ENCODE data around the gene BCR.
"Not testable (repeated sequence)": the region's sequence is repeated elsewhere in the genome, so short reads cannot be mapped to it uniquely, and the experiment has no call there.

Gene BCR

DNA sequence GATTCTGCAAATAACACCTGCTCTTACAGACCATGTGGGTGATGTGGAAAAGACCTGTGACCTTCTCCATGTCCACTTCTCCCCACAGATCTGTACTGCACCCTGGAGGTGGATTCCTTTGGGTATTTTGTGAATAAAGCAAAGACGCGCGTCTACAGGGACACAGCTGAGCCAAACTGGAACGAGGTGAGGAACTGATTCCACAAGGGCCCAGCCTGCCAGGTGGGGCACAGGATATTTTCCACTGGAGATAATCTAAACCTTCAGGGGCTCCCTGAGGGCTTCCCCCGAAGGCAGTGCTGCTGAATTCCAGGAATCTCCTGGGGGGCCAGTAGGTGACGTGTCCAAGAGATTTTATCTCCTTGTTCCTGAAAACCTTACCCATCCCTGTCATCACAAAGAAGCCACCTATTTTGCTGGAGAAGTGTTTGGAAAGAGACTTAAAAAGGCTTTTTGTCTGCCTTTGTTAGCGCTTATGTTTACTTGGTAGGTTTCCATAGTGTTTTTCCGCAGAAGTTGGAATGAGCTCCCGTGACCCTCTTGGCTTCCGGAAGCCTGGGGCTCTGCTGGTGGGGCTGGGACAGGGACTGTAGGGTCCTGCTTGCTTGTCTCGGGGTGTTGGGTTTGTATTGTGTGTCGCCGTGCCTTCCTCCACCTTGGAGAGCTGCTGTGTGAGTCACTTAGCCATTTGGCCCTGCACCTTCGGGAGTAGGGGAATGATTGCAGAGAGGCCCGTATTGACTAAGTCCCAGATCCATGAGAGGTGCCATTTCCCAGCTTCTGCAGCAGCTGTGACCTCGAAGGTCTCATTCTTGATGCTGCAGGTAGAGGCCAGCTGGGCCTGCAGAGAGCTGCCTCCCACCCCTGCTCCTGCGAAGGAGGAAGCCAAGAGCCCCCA, 112.4 kb downstream of the BCR start:
- no peak for DNase-seq

DNA sequence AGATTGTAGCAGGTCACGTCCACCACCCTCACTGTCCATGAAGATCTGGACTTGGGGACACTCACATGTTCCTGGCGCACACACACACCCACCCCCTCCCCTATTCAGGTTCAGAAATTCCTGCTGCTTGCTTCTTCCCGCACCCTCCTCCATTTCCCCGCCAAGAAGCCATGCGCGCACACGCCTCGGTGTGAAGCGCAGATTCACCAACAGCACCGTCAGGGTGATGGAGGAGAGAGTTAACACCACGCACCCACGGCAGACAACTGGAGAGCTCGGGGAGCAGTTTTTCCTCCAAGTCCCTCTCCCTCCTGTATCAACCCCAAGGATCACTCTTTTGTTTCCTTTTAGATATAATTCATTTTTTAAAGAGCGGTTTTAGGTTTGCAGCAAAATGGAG, 113.4 kb downstream of the BCR start:
- DNase-seq: no peak

DNA sequence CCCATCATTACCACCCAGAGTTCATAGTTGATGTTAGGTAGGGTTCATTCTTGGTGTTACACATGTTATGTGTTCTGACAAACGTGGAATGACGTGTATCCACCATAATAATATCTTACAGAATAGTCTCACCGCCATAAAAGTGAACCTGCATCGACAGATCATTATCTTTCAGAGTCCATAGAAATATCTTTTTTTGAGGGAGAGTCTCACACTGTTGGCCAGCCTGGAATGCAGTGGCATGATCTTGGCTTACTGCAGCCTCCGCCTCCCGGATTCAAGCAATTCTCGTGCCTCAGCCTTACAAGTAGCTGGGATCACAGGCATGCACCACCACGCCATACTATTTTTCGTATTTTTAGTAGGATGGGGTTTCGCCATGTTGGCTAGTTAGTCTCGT, 113.9 kb downstream of the BCR start:
- DNase-seq: no peak

DNA sequence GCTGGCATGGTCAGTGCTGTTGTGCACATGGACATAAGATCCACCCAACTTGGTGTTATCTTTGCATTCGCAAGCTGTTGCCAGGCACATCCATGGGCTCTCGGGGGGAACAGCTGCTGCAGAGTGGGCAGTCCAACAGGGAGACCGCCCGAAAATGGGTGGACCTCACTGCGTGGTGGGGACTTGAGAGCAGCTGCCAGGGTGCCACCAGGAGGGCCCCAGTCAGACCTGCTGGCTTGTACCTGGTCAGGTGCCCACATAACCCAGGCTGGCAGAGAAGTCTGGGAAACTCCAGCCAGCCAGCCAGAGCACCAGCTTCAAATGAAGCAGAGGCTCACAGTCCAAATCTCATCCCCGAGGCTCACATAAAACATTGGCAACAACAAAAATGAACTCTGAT, 120.2 kb downstream of the BCR start:
- DNase-seq: no peak

DNA sequence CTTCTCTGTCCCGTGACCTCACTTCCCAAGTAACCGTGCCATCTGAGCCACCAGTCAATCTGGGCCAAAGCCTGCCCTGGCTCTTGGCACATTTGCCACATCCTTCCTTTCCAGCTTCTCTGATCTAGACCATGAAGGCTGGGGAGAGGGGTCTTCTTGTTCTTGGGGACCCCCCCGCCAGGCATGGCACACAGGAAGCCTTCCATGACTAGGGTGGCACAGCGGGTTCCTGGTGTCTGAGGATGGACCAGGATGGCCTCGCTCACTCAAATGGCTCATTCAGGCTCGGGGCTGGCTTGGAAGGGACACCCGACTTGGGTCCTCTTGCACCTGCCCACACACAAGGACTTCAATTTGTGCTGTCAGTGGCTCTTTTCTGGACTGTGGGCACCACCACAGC, 121.3 kb downstream of the BCR start:
- DNase-seq: no peak

DNA sequence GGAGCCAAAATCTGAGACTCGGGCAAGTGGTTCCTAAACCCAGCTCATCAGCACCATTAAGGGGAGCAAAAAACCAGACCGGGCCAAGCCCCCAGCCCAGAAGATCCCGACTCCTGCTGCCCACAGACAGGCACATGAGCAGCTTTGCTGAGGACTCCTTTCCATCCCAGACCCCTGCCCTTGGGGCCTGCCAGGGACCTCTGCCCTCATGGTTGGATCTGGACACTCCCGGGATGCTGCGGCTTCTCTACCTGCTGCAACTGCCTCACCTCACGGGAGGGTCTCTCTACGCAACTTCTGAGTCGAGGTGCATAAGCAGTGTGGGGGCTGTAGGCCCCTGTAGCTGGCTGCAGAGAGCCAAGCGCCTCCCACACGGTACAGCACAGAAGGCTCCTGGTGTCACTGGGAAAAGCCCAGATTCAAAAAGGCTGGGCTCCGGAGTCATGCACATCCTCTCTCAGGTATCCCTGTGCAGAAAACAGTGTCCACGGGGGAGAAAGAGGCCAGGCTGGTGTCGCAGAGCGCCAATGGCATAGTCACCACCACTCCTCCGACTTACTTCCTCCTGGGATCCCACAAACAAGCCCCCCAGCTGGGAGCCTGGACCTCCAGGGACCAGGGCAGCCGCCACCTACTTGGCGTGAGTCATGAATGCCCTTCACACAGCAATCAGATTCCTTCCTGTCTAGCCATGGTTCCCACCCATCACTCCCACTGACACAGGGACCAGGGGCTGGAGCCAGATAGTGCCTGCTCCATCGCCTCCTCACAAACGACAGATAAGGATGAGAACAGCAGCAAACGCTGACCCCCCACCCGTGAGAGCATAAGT, 122.1 kb downstream of the BCR start:
- no peak for DNase-seq

DNA sequence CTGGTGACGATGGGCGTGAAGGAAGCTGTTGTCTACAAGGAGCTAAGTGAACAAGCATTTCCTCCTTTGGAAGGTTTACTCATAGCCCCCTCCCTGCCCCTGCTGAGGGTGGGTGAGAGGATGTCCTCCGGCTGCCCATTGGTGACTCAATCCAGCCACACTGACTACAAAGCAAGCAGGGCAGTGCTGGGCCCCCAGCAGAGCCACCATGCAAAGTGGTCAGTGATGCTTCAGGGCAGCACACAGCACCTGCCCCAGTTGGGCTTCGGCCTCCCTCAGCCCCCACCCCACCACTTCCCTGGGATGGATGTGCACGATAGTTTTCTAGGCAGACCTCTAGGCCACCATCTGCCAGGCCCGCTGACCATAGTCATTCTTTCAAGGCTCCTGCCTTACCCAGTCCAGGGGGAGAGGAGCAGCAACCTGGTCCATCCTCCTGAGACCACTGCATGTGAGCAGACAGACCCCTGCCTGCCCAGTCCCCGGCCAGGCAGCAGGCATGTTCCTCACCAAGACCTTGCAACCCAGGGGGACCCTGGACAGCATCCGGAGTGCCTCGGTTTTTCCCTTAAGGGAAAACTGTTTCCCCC, 125.1 kb downstream of the BCR start:
- DNase-seq: no peak

DNA sequence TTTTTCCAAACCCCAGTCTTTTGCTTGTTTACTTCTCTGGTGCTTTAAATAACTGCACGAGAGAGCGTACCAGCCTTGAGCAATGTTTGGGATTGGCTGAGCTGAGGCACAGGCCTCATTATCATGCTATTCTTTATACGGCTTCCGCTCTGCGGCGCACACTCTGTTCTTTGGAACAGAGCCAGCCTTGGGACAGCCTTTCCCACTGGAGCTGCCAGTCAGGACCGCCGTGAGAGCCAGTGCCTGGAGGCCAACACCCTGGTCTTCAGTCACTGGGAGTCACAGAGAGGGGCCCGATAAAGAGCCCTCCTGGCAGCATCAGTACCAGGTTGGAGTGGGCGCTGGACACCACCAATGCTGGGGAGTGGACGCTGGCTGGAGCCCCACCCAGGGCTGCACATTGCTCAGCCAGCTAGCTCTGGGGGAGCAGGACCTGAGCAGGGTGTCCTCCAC, 125.6 kb downstream of the BCR start:
- DNase-seq: no peak

DNA sequence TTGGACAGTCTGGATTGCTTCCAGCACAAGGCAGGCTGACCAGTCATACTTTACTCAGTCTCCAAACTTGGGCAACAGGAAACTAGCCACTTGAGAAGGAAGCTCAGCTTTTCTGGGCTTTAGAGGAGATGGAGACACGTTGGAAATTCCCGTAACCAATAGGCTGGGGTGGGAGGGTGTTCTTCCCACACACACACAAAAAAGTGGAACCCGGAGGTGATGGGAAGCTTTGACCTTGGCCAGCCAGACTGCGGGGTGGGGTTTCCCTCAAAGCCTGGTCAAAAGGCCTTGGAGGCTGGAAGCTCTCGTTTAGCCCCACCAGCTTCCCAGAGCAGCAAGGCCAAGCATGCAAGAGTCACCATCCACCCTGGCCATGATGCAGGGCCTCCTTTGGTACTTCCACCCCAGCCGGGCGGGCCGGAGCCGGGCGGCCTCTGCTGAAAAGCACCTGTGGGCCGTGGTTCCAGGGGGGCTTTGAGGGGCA, 126.2 kb downstream of the BCR start:
- DNase-seq: no peak

DNA sequence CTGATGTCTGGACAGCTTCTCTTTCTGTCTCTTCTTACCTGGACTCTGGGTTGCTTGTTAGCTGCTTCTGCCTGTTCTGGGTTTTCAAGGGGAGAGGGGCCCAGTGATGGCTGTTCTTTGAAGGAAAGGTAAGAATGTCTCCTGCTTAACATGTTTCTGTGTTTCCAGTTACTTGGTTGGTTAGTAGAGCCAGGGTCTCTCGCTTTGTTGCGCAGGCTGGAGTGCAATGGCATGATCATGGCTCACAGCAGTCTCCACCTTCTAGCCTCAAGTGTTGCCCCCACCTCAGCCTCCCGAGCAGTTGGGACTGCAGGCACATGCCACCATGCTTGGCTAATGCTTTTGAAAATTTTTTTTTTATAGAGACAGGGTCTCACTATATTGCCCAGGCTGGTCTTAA, 126.6 kb downstream of the BCR start:
- no peak for DNase-seq

DNA sequence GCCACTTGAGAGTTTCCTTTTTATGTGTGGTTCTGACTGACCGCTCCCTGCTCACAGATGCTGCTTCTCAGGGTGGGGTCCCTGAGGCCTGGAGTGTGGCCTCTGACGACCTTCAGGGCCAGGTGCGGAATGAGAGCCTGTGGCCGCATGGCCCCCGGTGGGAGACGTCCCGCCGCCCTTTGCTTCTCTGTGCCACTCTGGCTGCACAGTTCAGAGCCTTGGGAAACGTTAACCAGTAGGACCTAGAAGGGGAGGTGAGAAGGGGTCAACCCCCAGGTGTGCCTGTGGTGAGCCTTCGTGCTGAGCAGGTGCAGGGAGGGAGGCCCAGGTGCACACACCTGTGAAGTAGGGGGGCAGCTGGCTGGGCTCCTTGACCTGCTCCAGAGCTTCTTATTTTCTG, 127.2 kb downstream of the BCR start:
- not testable (repeated sequence) for DNase-seq

DNA sequence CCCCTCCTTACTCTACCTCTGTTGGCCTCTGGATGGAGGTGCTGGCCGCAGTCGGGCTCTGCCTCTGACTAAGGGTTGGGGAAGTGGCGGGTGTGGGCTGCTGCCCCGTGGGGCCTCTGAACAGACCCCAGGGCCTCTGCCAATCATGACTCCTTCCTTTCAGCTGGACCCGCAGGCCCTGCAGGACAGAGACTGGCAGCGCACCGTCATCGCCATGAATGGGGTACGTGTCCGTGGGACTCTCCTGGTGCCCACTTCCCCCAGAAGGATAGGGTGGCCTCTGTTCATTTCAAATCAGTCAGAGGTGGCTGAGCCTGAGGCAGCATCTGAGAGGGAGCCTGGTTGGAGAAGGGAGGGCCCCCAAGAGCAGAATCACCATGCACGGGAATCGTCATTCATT, 129.0 kb downstream of the BCR start:
- not testable (repeated sequence) for DNase-seq

DNA sequence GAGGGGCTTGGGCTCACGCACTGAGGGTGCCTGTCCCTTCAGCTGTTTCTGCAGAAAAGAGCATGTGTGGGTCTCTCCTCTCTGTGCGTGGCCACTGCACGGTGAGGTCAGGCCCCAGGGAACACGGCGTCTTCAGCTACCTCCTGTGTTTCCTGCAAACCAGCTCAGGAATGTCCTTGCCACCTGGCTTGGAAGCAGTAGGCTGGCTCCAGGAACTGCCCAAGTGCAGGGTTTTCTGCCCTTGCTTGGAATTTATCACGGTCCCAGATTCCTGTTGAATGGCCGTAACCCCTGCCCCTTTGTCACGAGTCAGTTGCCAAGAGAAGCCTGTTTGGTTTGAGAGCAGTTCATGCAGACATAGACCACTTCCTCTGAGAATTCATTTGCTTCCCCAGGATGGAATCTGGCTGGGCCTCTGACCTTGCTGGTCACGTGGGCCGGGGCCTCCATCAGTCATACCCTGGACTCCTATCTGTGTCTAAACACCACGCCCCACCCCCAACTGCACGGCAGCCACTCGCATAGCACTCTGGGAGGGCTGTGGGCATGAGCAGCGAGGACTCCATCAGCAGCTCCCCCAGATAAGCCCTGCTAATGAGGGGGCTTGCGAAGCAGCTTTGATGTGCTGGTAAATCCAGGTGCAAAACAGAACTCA, 130.3 kb downstream of the BCR start:
- not testable (repeated sequence) for DNase-seq

DNA sequence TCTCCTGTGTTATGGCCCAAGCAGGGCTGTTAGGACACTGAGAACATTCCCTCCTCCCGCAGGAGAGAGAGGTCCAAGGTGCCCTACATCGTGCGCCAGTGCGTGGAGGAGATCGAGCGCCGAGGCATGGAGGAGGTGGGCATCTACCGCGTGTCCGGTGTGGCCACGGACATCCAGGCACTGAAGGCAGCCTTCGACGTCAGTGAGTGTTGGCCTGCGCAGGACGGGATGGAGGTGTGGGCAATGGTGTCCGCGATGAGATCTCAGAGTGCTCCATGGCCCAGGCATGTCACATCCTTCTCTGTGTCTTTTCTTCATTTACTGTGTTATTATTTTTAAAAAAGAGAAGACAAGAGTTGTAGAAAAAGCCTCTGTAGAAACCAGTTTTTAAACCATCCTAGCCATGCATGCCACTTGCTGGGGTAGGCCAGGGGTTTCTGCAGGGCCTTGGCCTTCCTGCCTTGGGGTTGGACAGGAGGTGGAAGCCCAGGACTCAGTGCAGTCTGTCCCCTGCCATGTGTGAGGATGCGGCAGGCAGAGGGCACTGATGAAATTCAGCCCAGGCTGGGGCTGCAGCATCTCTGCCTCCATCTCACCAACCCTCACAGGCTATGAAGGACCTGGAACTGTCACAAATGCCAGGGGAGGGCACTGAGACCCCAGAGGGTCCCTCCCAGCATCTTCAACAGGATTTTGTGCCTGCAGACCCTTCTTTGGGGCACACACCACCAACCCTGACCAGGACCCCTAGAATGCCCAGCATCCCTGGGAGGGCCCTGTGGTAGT, 131.5 kb downstream of the BCR start:
- DNase-seq: not testable (repeated sequence)

DNA sequence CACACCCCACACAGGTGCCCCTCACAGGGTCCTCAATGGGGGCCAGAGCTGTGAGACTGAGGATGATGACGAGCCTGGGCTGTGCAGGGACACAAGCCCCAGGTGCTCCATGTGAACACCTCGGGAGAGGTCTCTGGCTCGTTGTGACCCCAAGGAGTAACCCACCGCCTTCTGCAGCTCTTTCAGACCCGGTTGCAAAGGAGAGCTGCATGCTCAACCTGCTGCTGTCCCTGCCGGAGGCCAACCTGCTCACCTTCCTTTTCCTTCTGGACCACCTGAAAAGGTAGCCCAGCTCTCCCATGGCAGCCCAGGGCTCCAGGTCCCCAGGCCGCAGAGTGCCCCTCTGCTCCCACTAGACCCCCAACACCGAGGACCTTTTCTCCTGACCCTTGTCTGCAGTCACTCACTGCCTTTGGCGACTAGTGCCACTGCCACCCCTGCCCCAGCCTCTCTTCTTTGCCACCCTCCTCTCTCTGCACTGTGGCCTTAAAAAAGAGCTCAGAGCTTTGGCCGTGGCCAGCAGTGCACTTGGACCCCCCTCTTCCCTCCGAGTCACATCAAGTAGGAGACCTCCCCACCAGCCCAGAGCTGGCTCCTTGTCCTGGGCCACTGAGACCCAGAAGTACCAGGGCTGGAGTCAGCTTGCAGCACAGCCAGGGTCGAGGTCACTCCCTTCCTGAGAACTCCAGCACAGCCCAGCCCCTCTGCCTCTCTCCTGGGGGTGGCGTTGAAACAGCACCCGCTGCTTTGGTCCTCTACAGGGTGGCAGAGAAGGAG, 133.7 kb downstream of the BCR start:
- DNase-seq: no peak

DNA sequence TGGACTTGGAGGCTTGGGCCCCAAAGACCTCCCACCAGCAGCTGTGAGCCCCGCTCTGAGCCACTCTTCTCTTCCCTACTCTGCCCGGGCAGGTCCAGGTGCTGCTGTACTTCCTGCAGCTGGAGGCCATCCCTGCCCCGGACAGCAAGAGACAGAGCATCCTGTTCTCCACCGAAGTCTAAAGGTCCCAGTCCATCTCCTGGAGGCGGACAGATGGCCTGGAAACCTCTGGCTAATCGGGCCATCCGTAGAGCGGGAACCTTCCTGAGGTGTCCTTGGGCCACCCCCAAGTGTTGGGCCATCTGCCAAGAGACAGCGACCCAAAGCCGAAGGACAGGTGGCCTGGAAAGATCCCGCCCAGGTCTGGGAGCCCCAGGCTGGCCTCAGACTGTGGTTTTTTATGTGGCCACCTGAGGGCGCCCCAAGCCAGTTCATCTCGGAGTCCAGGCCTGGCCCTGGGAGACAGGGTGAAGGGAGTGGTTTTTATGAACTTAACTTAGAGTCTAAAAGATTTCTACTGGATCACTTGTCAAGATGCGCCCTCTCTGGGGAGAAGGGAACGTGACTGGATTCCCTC, 135.1 kb downstream of the BCR start:
- DNase-seq: peak; percentile 71

DNA sequence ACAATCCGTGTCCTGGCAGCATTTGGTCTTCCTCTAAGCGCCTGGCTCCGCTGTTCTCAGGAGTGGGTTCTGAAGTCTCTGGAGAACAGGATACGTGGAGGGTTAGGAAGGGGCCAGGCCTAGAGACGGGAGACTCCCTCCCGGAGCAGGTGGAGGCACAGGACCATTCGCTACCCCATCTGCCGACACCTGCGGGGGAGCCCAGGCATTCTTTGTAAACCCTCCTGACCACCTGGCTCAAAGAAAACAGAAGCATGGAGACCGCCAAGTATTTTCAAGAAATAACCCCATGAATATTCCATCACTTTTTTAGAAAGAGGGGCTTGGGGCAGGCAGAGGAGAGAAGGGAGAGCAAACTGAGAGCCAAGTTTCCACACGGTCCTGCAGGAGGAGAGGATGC, 136.3 kb downstream of the BCR start:
- DNase-seq: not testable (repeated sequence)

DNA sequence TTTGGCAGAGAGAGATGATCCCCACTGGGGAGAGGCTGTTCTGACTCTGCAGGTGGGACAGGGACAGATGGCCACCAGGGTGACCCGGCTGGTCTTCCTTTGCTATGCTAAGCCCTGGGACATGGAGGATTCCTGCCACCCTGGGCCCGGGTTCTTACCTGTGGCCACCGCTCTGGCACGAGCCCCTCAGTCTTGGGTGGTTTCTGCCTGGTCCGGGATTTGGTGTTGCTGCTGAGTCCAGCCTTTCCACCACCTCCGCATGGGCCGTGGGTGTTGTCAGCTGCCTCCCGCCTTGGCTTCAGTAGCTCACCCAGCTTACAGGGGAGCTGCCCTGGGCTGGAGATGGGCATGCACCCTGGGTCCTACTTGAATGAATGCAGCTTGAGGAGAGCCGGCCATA, 138.0 kb downstream of the BCR start:
- not testable (repeated sequence) for DNase-seq

DNA sequence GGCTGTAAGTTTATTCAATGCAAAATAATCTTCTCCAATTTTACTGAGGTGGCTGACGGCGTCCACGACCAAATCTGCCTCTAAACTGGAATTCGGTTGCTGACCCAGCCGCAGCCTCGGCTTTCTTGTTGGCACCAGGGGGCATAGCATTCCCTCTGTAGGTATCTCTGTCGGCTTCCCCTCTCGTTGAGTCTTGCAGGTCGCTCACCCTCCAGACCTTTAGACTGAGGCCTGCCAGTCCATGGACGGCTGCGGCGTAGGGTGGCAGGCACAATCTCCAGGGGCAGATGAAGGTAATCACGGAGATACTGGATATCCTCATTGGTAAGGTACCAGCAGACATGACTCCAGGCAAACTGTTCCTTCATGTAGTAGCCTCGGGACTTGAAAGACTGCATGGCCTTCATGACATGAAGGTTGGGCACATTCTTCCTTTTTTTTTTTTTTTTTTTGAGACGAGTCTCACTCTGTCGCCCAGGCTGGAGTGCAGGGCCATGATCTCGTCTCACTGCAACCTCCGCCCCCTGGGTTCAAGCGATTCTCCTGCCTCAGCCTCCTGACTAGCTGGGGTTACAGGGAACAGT, 142.3 kb downstream of the BCR start:
- DNase-seq: not testable (repeated sequence)

DNA sequence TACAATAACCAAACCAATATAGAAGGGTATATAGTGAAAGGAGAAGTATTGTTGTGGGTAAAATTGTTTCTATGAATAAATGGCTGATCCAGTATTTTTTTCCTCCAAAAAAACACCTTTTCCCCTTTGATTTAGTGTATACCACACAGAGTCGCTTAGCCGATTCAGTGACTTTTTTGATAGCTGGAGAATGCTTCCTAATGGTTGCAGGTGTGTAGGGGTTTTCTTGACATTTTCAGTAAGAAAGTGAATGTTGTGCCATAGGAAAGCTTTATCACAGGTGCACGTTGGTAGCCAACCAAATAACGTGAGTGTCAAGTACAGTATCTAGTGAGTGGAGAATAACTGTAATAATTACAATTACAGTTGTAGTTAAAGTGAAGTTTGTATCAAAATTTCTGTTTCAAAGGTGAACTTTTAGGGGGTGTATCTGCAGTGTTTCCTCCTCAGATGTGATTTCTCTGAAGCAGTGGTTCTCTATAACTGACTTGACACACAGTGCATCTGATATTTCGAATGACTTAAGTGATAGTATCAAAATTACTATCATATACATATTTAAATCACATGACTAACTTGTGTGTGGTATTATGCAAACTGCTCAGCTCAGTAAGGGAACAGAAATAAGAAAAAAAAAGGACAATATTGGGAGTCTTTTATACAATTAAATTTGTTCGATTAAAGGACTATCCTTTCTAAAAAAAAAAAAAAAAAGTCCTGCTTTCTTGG, 143.8 kb downstream of the BCR start:
- not testable (repeated sequence) for DNase-seq

Data from activated T-cell treated with anti-CD3 and anti-CD28 coated beads, Interleukin-2, amount 50 U/mL, for 1 hour (primary cell).